Measurements from ENCODE around the gene ST6GALNAC6.
"Not testable (repeated sequence)": the region's sequence is repeated elsewhere in the genome, so short reads cannot be mapped to it uniquely, and the experiment has no call there.

ST6GALNAC6 gene

GRCh38 chr9:127881715-127882114 lies 17.7 kb downstream of the ST6GALNAC6 start:
- peaks cover 23% of the 10 kb centered on the region for H3K36me3 ChIP-seq (ENCODE audit: control insufficient read depth, insufficient read depth, low read length)
- not testable (repeated sequence) for H3K27me3 ChIP-seq (replicated peaks; ENCODE audit: control insufficient read depth, insufficient read depth, low read length, poor library complexity, severe bottlenecking); H3K4me3 ChIP-seq (ENCODE audit: insufficient read depth, low read depth, low read length, poor library complexity, severe bottlenecking); DNase-seq; H3K9me3 ChIP-seq (ENCODE audit: control insufficient read depth, low read length); H3K27ac ChIP-seq (ENCODE audit: insufficient read depth, low read length, poor library complexity, severe bottlenecking); H3K4me1 ChIP-seq (ENCODE audit: control insufficient read depth, insufficient read depth, low read length, poor library complexity, severe bottlenecking)

GRCh38 chr9:127880143-127880542 lies 19.3 kb downstream of the ST6GALNAC6 start:
- no peaks in the 10 kb centered on the region for H3K27me3 ChIP-seq (replicated peaks; ENCODE audit: control insufficient read depth, insufficient read depth, low read length, poor library complexity, severe bottlenecking)
- peaks cover 8% of the 10 kb centered on the region for H3K4me1 ChIP-seq (ENCODE audit: control insufficient read depth, insufficient read depth, low read length, poor library complexity, severe bottlenecking)
- no peak for DNase-seq
- no peak overlapping the region for H3K27ac ChIP-seq (ENCODE audit: insufficient read depth, low read length, poor library complexity, severe bottlenecking)
- H3K9me3 ChIP-seq (ENCODE audit: control insufficient read depth, low read length) = no peaks in the 10 kb centered on the region
- no peak overlapping the region for H3K4me3 ChIP-seq (ENCODE audit: insufficient read depth, low read depth, low read length, poor library complexity, severe bottlenecking)
- H3K36me3 ChIP-seq (ENCODE audit: control insufficient read depth, insufficient read depth, low read length) = peaks cover 7% of the 10 kb centered on the region

GRCh38 chr9:127878652-127879390 lies 20.6 kb downstream of the ST6GALNAC6 start:
- Histone ChIP-seq H3K4me1 (ENCODE audit: control insufficient read depth, insufficient read depth, low read length, poor library complexity, severe bottlenecking) (peaks cover 8% of the 10 kb centered on the region), H3K4me3 (ENCODE audit: insufficient read depth, low read depth, low read length, poor library complexity, severe bottlenecking) (no peak overlapping the region)

GRCh38 chr9:127878001-127878651 lies 21.3 kb downstream of the ST6GALNAC6 start:
- peaks cover 8% of the 10 kb centered on the region for H3K4me1 ChIP-seq (ENCODE audit: control insufficient read depth, insufficient read depth, low read length, poor library complexity, severe bottlenecking)
- no peak for DNase-seq
- H3K27ac ChIP-seq (ENCODE audit: insufficient read depth, low read length, poor library complexity, severe bottlenecking) = no peak overlapping the region
- no peaks in the 10 kb centered on the region for H3K9me3 ChIP-seq (ENCODE audit: control insufficient read depth, low read length)
- no peak overlapping the region for H3K4me3 ChIP-seq (ENCODE audit: insufficient read depth, low read depth, low read length, poor library complexity, severe bottlenecking)
- H3K36me3 ChIP-seq (ENCODE audit: control insufficient read depth, insufficient read depth, low read length) = no peaks in the 10 kb centered on the region
- H3K27me3 ChIP-seq (replicated peaks; ENCODE audit: control insufficient read depth, insufficient read depth, low read length, poor library complexity, severe bottlenecking) = no peaks in the 10 kb centered on the region

More at GRCh38 chr9:127878652-127879390, 20.6 kb downstream of the ST6GALNAC6 start:
- H3K27me3 ChIP-seq (replicated peaks; ENCODE audit: control insufficient read depth, insufficient read depth, low read length, poor library complexity, severe bottlenecking) = no peaks in the 10 kb centered on the region
- no peak overlapping the region for H3K27ac ChIP-seq (ENCODE audit: insufficient read depth, low read length, poor library complexity, severe bottlenecking)
- no peaks in the 10 kb centered on the region for H3K36me3 ChIP-seq (ENCODE audit: control insufficient read depth, insufficient read depth, low read length)
- no peaks in the 10 kb centered on the region for H3K9me3 ChIP-seq (ENCODE audit: control insufficient read depth, low read length)
- no peak for DNase-seq

- Histone ChIP-seq H3K27ac (ENCODE audit: insufficient read depth, low read length, poor library complexity, severe bottlenecking) (no peak within 1 kb of the TSS), H3K9me3 (ENCODE audit: control insufficient read depth, low read length) (no peaks in the 10 kb centered on the region), H3K4me3 (ENCODE audit: insufficient read depth, low read depth, low read length, poor library complexity, severe bottlenecking) (no peak within 1 kb of the TSS), H3K36me3 (ENCODE audit: control insufficient read depth, insufficient read depth, low read length) (no peaks in the 10 kb centered on the region), H3K4me1 (ENCODE audit: control insufficient read depth, insufficient read depth, low read length, poor library complexity, severe bottlenecking) (peaks cover 6% of the 10 kb centered on the region), H3K27me3 (replicated peaks; ENCODE audit: control insufficient read depth, insufficient read depth, low read length, poor library complexity, severe bottlenecking) (no peaks in the 10 kb centered on the region)
- no peak for DNase-seq
These were observed 21.8 kb downstream of the ST6GALNAC6 start, which contains the start of gene AK1 for GRCh38 chr9:127877566-127877998. Gene AK1 (minus strand): TSS chr9:127877675. CDS start chr9:127874617, 3,058 bp downstream.

DNA sequence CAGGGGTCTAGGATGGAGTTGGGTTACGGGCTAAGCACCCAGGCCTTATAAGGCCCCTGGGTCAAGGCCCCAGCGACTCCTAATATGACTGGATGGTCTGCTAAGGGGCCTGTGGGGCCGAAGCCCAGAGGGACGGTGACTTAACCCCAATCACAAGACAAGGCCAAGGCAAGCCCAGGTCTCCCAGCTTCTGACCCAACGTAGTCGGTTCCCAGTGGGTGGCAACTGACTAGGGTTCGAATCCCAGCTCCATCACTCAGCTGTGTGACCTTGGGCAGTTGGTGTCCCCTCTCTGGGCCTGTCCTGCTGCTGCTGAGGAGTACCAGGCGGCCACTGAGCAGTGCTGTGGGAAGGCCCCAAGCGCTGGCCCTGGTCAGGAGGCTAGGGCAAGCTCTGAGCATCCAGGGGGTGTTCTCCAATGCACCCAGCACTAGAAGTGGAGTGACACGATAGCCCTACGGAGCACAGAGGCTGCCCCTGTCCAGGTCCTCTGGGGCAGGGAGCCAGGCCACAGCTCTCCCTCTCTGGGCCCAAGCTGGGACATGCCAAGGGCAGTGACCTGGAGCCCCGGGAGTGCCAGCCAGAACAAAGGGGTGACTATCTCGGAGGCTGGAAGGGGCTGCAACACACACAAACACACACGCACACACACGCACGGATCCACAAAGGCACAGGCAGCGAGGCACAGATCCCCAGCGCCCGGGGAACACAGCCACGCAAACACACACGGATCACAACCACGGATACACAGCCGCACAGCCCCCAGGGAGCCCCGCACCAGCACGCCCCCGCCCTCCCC lies 22.4 kb downstream of the ST6GALNAC6 start:
- Histone ChIP-seq H3K4me1 (ENCODE audit: control insufficient read depth, insufficient read depth, low read length, poor library complexity, severe bottlenecking) (peaks cover 6% of the 10 kb centered on the region), H3K27me3 (replicated peaks; ENCODE audit: control insufficient read depth, insufficient read depth, low read length, poor library complexity, severe bottlenecking) (no peaks in the 10 kb centered on the region), H3K9me3 (ENCODE audit: control insufficient read depth, low read length) (no peaks in the 10 kb centered on the region), H3K4me3 (ENCODE audit: insufficient read depth, low read depth, low read length, poor library complexity, severe bottlenecking) (no peak overlapping the region), H3K36me3 (ENCODE audit: control insufficient read depth, insufficient read depth, low read length) (no peaks in the 10 kb centered on the region), H3K27ac (ENCODE audit: insufficient read depth, low read length, poor library complexity, severe bottlenecking) (no peak overlapping the region)
- no peak for DNase-seq

DNA sequence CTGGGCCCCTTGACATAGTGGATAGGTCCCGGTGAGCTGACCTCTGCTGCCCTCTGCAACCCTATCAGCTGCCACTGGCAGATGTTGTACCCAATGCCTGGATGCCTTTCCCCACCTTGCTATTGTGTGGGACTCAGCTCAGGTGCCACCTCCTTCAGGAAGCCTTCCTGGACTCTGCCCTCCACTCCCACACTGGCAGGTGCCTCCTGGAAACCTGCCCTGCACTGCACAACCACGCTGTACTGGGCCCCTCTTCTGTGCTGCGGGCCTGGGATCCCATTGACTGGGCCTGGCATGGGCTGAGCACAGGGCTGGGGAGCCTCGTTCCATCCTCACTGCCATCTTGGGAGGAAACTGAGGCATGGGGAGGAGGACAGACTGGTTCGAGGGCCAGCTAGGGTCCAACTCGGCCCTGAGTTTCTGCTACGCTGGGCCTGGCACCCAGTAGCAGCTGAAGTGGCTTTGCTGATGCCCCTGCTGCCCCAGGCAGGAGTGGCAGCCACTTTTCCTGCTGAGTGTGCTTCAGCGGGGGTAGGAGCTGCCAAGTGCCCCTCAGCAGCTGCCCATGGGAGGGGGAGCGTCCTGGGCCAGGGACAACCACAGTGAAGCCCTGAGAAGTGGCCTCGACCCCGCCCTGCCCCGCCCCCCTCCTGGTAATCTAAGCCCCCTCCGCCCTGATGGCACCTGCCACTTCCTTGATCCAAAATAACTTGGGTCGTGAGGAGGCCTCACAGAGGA lies 23.2 kb downstream of the ST6GALNAC6 start:
- Histone ChIP-seq H3K27ac (ENCODE audit: insufficient read depth, low read length, poor library complexity, severe bottlenecking) (no peak overlapping the region), H3K4me1 (ENCODE audit: control insufficient read depth, insufficient read depth, low read length, poor library complexity, severe bottlenecking) (peaks cover 6% of the 10 kb centered on the region), H3K9me3 (ENCODE audit: control insufficient read depth, low read length) (no peaks in the 10 kb centered on the region), H3K27me3 (replicated peaks; ENCODE audit: control insufficient read depth, insufficient read depth, low read length, poor library complexity, severe bottlenecking) (no peaks in the 10 kb centered on the region), H3K36me3 (ENCODE audit: control insufficient read depth, insufficient read depth, low read length) (no peaks in the 10 kb centered on the region), H3K4me3 (ENCODE audit: insufficient read depth, low read depth, low read length, poor library complexity, severe bottlenecking) (no peak overlapping the region)
- DNase-seq = no peak

DNA sequence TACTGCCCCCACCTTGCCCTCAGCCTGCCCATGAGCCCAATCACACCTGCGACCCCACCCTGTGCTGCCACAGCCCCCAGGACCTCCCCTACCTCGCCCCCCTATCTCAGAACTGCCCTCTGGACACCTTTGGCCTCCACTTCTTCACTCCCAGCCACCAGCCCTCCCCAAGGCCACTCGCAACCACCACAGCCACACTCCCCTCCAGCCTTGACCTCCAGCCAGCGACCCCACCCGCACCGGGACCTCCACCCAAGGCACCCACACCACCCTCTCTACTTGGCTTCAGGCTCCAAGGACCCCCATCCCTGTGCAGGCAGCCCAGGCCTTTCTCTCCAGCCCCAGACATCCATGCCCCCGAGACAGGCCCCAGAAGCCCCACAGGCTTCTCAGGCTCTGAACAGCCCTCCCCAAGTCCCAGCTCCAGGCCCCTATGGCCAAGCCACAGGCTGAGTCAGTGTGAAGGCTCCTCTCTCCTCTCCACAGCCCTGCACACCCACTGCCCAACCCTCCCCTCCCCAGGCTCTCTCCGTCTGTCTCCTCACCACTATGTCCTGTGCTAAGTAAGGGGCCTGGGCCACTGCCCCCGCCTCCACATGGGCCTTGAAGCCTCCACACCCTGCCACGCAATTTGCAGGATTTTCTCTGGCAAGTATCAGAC lies 24.0 kb downstream of the ST6GALNAC6 start:
- no peak for DNase-seq
- Histone ChIP-seq H3K9me3 (ENCODE audit: control insufficient read depth, low read length) (no peaks in the 10 kb centered on the region), H3K4me3 (ENCODE audit: insufficient read depth, low read depth, low read length, poor library complexity, severe bottlenecking) (no peak overlapping the region), H3K4me1 (ENCODE audit: control insufficient read depth, insufficient read depth, low read length, poor library complexity, severe bottlenecking) (peaks cover 6% of the 10 kb centered on the region), H3K27me3 (replicated peaks; ENCODE audit: control insufficient read depth, insufficient read depth, low read length, poor library complexity, severe bottlenecking) (no peaks in the 10 kb centered on the region), H3K27ac (ENCODE audit: insufficient read depth, low read length, poor library complexity, severe bottlenecking) (no peak overlapping the region), H3K36me3 (ENCODE audit: control insufficient read depth, insufficient read depth, low read length) (no peaks in the 10 kb centered on the region)

Data from effector memory CD4-positive, alpha-beta T cell (primary cell).